AG09319 (cell line): Measurements from ENCODE around the gene FAM187B.
"Not testable (repeated sequence)": the region's sequence is repeated elsewhere in the genome, so short reads cannot be mapped to it uniquely, and the experiment has no call there.

Experiments used
- DNase-seq: peaks from one replicate; pipeline ENCODE4 v3.0.0-alpha.2; 2010; ENCODE audit warnings: low read depth; ENCODE audit errors: extremely low read depth
- TF ChIP-seq, protein P1 (sequence below): IDR thresholded peaks from 2 replicates; pipeline ENCODE4 v1.5.1; 2011; ENCODE audit warnings: low read depth, mild to moderate bottlenecking, inconsistent platforms, low read length, moderate library complexity

Gene FAM187B

DNA sequence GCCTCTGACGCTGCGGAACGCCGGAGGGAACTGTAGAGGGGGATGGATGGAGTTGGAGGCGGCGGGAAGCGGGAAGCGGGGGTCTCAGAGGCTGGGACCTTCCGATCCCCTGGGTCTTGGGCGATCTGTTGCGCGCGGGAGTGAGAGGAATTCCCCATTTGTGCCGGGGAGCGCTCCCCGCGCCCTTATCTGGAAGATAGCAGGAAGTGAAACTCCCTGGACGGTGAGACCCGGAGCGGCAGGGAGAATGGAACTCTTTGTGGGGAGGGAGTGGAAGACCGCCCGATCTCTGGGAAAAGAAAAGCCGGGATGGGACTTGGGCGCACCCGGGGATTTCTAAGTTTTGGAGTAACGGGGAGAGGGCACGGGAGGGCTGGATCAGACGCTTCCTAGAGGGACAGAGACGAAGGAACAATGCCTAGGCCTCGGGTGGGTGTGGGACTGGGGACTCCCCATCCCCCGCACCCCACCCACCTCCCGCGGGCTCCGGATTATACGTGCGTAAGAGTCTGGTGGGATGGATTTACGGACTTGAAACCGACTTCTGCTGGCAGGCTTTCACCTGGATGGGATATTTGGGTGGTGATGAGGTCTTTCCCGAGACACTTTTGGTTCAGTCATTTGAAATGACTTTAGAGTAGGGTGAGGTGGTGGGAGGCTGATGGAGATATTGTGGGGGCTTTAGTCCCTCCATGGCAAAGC, 20.8 kb upstream of the FAM187B start:
- TF ChIP-seq, protein P1, sequence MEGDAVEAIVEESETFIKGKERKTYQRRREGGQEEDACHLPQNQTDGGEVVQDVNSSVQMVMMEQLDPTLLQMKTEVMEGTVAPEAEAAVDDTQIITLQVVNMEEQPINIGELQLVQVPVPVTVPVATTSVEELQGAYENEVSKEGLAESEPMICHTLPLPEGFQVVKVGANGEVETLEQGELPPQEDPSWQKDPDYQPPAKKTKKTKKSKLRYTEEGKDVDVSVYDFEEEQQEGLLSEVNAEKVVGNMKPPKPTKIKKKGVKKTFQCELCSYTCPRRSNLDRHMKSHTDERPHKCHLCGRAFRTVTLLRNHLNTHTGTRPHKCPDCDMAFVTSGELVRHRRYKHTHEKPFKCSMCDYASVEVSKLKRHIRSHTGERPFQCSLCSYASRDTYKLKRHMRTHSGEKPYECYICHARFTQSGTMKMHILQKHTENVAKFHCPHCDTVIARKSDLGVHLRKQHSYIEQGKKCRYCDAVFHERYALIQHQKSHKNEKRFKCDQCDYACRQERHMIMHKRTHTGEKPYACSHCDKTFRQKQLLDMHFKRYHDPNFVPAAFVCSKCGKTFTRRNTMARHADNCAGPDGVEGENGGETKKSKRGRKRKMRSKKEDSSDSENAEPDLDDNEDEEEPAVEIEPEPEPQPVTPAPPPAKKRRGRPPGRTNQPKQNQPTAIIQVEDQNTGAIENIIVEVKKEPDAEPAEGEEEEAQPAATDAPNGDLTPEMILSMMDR, result no peak
- no peak for DNase-seq

GRCh38 chr19:35248310-35249145, 20.0 kb upstream of the FAM187B start, which contains the start of gene LSR:
TSS of gene LSR (plus strand) at chr19:35249002. CDS start at chr19:35249023, 21 bp downstream.
- no peak for DNase-seq
- TF ChIP-seq, protein P1, result no peak

DNA sequence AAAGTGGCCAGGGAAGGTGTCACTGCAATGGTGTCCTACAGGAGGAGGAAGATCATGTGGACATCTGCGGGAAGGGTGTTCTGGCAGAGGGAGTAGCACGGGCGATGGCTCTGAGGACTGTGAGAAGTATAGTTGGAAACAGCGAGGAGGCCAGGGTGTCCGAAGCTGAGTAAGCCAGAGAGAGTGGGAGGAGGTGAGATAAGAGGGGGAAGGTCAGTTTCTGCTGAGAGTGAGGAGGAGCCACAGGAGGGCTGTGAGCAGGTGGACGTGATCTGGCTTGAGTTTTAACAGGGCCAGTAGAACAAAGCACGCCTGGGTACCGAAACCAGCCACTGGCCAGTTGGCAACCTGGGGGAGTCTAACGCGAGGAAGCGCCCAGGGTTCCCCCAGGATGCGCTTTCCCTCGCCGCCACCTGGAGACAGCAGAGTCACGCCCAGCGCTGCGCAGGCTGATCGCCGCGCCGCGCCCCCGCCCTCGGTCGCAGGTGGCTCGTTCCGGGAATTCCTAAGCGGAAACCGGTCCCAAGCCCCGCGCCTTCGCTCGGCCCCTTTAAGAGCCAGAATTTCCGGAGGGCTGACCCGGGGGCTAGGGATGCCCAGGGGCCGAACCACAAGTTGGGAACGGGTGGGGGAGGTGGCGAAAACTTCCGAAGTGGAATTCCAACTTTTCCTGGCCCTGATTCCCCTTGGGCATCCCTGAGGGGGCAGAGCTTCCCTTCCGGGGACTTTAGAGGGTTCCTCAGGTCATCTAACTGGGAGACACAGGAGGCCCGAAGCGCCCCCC, 19.2 kb upstream of the FAM187B start:
- DNase-seq, result no peak
- TF ChIP-seq, protein P1, result no peak

DNA sequence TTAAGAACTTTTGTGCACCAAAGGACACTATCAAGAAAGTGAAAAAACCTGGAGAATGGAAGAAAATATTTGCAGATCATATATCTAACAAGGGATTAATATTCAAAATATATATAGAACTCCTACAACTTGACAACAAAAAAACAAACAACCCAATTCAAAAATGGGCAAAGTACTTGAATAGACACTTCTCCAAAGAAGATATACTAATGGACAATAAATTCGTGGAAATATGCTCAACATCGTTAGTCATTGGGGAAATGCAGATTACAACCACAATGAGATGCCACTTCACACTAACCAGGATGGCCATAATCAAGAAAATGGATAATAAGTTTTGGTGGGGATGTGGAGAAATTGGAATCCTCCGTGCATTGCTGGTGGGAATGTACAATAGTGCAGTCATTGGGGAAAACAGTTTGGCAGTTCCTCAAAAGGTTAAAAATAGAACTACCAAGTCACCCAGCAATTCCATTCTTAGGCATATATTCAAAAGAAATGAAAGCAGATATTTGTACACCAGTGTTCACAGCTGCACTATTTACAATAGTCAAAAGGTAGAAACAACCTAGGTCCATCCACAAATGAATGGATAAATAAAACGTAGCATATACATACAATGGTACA, 18.0 kb upstream of the FAM187B start:
- DNase-seq, result no peak
- TF ChIP-seq, protein P1, result no peak

DNA sequence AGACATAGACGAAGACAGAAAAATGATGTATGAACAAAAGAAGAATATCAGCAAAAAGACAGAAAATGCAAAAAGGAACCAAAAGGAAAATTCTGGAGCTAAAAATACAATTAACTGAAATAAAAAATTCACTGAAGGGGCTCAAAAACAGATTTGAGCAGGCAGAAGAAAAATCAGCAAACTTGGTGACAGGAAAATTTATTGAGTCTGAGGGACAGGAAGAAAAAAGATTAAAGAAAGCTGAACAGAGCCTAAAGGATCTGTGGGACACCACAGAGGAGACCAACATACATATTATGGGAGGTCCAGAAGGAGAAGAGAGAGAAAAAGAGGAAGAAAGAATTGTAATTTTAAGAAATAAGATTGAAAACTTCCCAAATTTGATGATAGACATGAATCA, 12.9 kb upstream of the FAM187B start:
- DNase-seq, result no peak
- TF ChIP-seq, protein P1, result no peak

DNA sequence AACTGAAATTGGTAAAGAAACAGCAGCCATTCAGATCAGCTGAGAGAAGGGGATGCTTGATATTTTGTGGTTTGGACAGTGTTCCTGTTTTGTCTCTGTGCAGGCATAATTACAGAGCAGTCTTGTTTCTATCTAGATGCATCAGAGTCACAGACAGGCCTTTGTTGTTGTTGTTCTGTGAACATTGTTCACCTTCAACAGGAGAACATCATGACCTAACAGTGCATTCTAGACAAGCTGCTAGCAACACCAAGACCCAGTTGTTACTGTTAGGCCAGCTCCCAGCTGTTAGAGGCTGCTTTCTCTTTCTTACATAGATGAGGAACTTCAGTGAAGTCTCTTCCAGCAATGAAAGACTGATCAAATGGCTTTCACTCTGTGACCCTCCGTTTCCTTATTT, 11.8 kb upstream of the FAM187B start:
- TF ChIP-seq, protein P1, result no peak
- DNase-seq, result no peak

- DNase-seq, result not testable (repeated sequence)
Measured at GRCh38 chr19:35239597-35239996, 11.1 kb upstream of the FAM187B start.
